Renal pelvis (tissue), 4 donors: ENCODE data around the gene FIG4. TPM values are rescaled to one million over a fixed set of nuclear protein-coding genes. Genes with fewer than 3 reads are reported as not detected.
"Not testable (repeated sequence)": the region's sequence is repeated elsewhere in the genome, so short reads cannot be mapped to it uniquely, and the experiment has no call there.

Experiments
- DNase-seq: peaks from one replicate; pipeline ENCODE4 v3.0.0-alpha.2; 2013
- polyA plus RNA-seq, 3 donors: library from polyadenylated mRNA; unstranded; fragments of 120-200 nt; gene quantifications; one replicate each; pipeline ENCODE4 v1.2.1, GENCODE V29; 2013; ENCODE audit not compliant: insufficient read length in 3 of 3

Gene FIG4
- polyA plus RNA-seq, 3 donors = 22.8 to 27.0 (median 24.0) TPM

DNA sequence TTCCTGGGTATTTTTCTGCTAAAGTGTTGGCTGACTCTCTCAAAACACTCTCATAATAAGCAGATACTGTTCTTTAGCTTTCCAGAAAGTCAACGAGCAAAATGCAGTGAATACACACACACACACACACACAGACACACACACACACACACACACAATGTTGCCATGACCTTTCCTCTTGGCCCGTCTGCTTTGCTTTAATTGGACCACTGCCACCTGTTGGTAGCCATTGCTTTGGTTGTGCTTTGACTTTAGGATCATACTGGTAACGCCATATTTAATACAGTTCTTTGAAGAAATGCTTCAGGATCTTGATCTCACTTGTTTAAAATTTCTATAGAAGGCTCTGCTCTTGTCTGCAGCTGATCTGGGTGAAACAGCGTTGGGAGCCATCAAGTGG lies 4.4 kb downstream of the FIG4 start:
- DNase-seq = no peak

- no peak for DNase-seq
Measured at GRCh38 chr6:109696355-109696754, 5.3 kb downstream of the FIG4 start.

DNA sequence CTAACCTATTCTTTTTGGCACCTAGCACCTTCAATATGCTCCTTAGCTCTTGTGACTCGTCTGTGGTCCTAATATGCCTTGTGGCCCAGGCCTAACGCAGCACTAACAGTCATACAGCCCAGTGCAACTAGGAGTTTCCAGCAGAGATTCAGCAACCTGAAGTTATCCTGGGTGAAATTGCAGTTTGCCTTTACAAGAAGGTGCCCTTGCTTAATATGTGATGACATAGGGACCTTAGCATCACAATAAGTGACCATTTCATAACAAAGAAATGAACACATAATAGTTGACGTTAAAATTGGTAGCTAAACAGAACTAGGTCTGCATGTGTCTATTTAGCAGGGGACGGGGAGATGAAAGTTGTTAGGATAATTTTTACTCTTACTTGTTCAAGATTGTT lies 10.1 kb downstream of the FIG4 start:
- DNase-seq = no peak

DNA sequence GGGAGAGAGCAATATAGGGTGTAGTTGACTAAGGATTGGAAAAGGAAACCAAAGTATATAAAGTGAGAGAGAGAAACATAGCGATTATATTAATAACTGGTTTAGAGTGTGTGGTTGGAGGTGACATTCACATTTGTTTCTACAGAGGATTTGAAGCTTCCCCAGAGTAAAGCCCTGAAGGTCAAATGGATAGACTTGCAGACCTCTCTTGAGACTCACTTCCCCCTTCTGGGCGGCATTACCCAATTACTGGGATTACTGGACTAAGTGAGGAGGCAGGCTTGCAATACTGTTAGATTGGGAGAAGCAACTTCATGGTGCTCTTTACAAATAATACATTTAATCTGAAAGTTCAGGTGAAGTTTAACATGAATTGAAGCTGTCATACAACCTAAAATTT lies 10.7 kb downstream of the FIG4 start:
- DNase-seq = no peak

DNA sequence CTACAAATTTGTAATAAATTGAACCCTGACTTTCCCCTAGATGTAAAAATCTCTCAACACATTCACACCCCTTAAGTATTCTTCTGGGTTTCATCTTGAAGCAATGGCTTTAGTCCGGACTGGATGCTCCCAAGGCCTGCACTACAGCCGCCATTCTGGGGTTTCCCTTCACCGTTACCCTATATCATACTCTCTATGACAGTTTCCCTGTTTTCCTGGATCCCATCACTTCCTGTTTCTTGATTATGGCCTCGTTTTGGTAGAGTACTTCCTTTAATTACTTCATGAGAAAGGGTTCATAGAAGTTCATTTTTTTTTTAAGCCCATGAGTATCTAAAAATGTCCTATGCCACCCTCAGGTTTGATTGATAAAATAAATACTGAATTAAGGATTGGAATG lies 11.7 kb downstream of the FIG4 start:
- no peak for DNase-seq

GRCh38 chr6:109705258-109705657 lies 14.2 kb downstream of the FIG4 start:
- DNase-seq = peak; percentile 89

DNA sequence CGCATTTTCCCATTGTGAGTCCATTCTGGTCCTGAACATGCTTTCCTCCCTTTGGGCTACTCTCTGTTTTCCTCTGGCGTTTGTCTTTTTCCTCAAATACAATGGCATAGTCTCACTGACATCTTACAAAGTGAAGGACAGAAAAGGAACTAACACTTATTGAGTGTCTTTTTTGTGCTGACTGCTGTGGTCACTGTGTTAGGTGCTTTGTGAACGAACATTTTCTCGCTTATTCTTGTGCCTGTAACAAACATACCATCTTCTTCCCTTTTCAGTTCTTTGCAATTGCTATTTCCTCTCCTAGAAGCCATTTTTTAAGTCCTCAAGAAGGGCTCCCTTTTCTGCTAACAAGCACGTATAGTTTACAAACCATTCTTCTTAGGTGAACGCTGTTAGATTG lies 15.4 kb downstream of the FIG4 start:
- no peak for DNase-seq

DNA sequence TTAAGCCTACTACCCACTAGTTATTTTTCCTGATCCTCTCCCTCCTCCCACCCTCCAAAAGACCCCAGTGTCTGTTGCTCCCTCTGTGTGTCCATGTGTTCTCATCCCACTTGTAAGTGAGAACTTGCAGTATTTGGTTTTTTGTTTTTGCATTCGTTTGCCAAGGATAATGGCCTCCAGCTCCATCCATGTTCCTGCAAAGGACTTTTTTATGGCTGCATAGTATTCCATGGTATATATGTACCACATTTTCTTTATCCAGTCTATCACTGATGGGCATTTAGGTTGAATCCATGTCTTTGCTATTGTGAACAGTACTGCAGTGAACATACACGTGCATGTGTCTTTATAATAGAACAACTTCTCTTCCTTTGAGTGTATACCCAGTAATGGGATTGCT lies 17.0 kb downstream of the FIG4 start:
- DNase-seq = not testable (repeated sequence)

DNA sequence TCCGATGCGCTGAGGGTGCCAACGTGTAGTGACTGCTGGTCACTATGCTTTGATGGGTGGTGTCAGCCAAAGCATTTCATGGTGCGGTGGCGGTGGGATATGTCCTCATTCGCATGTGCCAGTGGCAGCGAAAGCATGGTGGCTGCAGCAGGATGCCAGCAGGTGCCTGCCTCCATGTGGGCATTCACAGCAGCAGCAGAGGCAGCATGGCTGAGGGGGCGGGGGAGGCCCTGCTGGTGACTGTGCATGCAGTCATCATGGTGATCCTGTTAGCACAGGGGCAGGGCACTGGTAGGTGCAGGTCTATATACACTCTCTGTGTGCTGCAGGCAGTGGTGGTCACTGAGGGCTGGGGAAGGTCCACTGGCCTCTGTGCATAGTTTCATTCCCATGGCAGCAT lies 22.0 kb downstream of the FIG4 start:
- DNase-seq = no peak

DNA sequence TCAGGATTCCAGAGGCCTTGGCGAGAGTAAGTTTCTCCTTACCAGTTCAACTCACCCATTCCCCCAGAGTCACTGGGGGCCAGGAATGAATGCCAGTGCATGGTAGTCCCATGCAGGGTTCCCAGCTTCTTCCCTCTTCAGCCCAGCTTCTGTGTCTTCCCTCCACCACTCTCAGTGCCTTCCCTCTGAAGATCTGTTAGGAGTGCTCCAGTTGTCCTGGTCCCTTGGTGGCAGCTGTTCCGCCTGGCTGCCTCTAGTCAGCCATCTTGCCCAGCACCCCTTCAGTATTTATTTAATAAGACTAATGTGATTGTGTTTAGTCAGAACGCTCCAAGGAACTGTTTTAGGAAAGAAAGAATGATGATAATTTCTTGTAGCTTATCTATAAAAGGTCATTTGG lies 23.1 kb downstream of the FIG4 start:
- DNase-seq = no peak

DNA sequence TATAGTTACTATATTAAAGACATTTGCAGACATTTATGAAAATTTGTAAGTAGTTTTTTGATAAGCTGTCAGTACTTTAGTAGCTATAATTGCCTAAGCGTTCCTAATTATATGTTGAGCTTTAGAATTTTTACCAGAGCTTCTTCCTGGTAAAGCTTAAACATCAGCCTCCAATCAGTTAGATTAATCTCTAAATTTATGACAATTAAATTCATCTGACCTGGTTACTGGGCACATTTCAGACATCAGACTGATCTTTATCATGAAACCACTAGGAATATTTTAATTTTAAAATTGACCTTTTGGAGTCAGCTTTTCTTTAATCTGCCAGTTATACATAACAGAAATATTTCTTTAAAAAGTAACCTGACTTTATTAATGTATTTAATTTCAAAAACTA lies 23.5 kb downstream of the FIG4 start:
- no peak for DNase-seq

GRCh38 chr6:109715616-109716015 lies 24.5 kb downstream of the FIG4 start:
- DNase-seq = no peak

- no peak for DNase-seq
Measured at GRCh38 chr6:109717971-109718370, 26.9 kb downstream of the FIG4 start.

DNA sequence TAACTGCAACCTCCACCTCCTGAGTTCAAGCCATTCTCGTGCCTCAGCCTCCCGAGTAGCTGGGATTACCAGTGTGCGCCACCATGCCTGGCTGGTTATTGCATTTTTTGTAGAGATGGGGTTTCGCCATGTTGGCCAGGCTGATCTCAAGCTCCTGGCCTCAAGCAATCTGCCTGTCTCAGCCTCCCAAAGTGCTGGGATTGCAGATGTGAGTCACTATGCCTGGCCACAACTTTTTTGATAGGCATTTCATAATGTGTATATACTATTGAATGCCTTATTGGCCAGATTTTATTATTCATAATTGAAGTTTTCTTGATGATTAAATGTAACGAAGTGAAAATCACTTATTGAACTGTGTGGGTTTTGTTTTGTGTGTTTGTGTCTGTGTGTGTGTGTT lies 27.9 kb downstream of the FIG4 start:
- DNase-seq = no peak

DNA sequence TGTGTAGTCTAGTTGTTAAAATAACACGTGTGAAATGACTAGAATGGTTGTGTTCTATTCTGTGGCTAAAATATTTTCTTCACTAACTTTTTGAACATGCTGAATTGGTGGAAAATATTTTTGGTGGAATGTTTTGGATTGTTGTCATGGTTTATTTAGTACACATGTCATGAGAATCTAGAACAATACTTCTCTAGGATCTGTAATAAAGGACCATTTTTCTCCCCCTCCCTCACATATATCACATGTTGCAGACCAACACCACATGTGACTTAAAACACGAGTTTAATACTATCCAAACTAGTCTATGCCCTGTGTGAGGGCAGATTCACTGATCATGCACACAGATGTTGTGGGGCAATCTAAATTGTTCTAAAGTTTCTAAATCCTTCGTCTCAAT lies 29.2 kb downstream of the FIG4 start:
- no peak for DNase-seq

DNA sequence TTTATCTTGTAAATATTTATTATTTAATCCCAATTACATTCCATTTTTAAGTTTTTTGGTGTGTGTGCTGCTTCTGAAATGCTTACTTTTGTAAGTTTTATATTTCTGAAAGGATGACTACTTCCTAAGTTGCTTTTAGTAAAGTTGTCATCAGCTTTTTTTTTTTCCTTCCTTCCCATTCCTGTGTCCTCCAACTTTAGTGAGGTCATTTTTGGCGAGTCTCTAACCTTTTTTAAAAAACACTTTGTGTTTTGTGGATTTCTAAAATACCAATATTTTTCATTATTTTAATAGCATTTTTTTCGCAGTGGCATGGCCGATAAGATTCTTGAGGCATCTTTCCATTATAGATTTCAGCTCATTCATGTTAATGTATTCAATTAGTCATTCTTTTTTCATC lies 30.9 kb downstream of the FIG4 start:
- no peak for DNase-seq

DNA sequence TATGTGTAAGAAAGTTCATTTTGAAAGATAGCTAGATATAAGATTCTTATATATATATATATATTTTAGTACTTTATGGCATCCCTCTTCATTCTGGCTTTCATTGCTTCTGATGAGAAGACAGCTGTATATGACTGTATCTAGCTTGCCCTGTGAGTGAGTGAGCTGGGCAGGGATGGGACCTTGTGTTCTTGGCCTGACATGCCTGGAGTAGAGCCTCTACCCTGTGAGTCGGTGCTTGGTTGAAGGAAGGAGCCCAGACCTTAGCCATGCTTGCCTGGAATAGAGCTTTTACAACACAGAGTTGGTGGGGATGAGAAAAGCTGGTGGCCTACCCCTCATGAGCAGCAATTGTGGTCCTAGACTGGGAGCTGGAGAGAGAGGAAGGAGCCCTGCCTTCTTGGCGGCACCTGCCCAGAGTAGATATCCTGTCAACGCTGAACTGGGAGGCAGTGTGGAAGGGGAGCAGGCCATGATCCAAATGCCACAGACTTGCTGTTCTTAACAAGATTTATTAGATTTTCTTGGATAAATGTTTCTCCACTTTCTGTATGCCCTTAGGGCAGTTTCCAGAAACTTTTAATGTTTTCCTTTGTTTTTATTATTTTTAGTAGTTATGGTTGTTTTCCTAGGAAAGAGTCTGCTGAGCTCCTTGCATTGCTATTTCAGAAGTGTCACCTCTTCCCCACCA lies 31.6 kb downstream of the FIG4 start:
- DNase-seq = no peak

DNA sequence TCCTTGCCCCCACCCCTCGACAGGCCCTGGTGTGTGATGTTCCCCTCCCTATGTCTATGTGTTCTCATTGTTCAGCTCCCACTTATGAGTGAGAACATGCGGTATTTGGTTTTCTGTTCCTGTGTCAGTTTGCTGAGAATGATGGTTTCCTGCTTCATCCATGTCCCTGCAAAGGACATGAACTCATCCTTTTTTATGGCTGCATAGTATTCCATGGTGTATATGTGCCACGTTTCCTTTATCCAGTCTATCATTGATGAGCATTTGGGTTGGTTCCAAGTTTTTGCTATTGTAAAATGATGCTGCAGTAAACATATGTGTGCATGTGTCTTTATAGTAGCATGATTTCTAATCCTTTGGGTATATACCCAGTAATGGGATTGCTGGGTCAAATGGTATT lies 34.2 kb downstream of the FIG4 start:
- DNase-seq = not testable (repeated sequence)

- no peak for DNase-seq
Measured at GRCh38 chr6:109736273-109737025, 45.4 kb downstream of the FIG4 start.

- no peak for DNase-seq
Measured at GRCh38 chr6:109738255-109738654, 47.2 kb downstream of the FIG4 start.

- no peak for DNase-seq
Measured at GRCh38 chr6:109738667-109739066, 47.6 kb downstream of the FIG4 start.

DNA sequence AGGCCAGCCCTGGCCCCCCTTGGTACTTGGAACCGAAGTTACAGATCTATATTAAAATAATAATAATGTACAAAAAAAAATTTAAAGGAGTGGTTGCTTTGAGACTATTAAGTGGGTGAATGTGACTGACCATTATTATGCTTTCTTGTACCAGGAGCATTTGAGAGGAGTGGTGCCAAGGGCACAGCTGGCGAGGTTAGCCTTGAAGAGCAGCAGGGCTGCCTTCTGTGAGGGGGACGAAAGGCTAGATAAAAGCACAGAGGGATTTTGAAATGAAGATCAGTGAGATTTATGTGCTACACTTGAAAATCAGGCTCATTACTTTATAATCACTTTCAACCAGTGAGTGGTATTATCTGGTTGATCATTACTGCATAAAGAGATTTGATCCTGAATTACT lies 48.6 kb downstream of the FIG4 start:
- DNase-seq = no peak

DNA sequence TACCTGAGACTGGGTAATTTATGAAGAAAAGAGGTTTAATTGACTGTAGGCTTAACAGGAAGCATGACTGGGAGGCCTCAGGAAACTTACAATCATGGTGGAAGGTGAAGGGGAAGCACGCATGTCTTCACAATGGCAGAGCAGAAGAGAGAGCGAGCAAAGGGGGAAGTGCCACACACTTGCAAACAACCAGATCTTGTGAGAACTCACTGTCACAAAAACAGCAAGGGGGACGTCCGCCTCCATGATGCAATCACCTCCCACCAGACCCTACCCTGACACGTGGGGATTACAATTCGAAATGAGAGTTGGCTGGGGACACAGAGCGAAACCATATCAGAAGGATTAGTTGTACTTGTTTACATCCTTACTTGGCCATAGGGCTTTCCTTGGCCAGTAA lies 49.7 kb downstream of the FIG4 start:
- no peak for DNase-seq

- no peak for DNase-seq
Measured at GRCh38 chr6:109743739-109744138, 52.6 kb downstream of the FIG4 start.
